ENCODE data around the gene CHD9. TPM values are rescaled to one million over a fixed set of nuclear protein-coding genes. Genes with fewer than 3 reads are reported as not detected.

The CHD9 gene
- total and polyA plus RNA-seq, 9 of the 15 experiments (the other 6 are each of a cell fraction or from before 2014, with no cell fraction given) = 29.0 to 69.3 (median 40.6) TPM

DNA sequence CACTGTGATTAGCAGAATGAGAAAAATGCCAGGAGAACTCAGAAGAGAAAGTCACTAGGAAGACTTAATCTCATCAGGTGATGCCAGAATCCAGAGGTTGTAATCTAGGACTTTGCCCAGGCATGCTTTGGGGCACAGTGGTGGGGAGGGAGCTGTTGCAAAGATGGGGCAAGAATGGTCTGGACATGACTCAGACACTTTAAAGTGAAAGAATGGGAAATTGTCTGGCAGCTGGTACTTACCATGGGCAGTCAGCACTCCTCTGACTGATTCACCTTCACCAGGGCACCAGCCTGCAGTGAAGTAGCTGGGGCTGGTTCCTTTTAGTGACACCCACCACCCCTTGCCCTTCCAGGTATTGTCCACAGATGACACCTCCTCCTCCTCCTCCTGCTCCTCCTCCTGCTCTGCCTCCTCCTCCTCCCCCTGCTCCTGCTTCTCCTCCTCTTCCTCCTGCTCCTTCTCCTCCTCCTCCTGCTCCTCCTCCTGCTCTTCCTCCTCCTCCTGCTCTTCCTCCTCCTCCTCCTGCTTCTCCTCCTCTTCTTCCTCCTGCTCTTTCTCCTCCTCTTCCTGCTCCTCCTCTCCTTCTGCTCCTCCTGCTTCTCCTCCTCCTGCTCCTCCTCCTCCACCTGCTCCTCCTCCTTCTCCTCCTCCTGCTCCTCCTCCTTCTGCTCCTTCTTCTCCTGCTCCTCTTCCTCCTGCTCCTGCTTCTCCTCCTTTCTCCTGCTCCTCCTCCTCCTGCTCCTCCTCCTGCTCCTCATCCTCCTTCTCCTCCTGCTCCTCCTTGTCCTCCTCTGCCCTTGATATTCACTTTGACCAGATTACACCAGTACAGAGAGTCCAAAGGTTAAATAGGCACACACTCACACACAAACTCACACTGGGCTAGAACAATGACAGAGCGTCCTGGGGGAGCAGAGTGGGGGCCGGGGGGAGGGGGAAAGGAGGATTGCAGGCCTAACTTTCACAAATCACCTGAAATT lies 2.0 kb upstream of the CHD9 start, which contains the start of gene CHD9NB (continued):
- TF ChIP-seq TCF7 (IDR thresholded peaks at IDR 0.05; ENCODE audit: borderline replicate concordance) (no peak), PRMT5 (CRISPR knock-in tag; IDR thresholded peaks at IDR 0.05) (no peak), ETV6 (IDR thresholded peaks at IDR 0.05; ENCODE audit: borderline replicate concordance in 1 of 2, low read depth in 2 of 2, low read length in 1 of 2) (no peak), ETV6 (CRISPR knock-in tag; IDR thresholded peaks at IDR 0.05; ENCODE audit: borderline replicate concordance) (no peak), PATZ1 (CRISPR knock-in tag; IDR thresholded peaks at IDR 0.05; ENCODE audit: borderline replicate concordance) (no peak), ZNF263 (CRISPR knock-in tag; IDR thresholded peaks at IDR 0.05; ENCODE audit: borderline replicate concordance) (peak; percentile 99), TAF1 (IDR thresholded peaks at IDR 0.05; ENCODE audit: control insufficient read depth, extremely low read depth, insufficient read depth, low read length, severe bottlenecking) (no peak), ADNP (tag; IDR thresholded peaks at IDR 0.05) (no peak), MYNN (IDR thresholded peaks at IDR 0.05) (no peak), MYNN (CRISPR knock-in tag; IDR thresholded peaks at IDR 0.05) (no peak), ZNF764 (CRISPR knock-in tag; IDR thresholded peaks at IDR 0.05; ENCODE audit: low read depth) (no peak), NUFIP1 (IDR thresholded peaks at IDR 0.05; ENCODE audit: partially characterized antibody) (no peak), NFIC (IDR thresholded peaks at IDR 0.05) (no peak), ZNF644 (tag; IDR thresholded peaks at IDR 0.05; ENCODE audit: low read depth) (no peak), ZNF668 (CRISPR knock-in tag; IDR thresholded peaks at IDR 0.05) (no peak), LARP7 (IDR thresholded peaks at IDR 0.05) (peak; percentile 92), KLF1 (tag; IDR thresholded peaks at IDR 0.05) (no peak), GTF2A2 (tag; IDR thresholded peaks at IDR 0.05) (no peak)
- TF ChIP-seq, protein P1, sequence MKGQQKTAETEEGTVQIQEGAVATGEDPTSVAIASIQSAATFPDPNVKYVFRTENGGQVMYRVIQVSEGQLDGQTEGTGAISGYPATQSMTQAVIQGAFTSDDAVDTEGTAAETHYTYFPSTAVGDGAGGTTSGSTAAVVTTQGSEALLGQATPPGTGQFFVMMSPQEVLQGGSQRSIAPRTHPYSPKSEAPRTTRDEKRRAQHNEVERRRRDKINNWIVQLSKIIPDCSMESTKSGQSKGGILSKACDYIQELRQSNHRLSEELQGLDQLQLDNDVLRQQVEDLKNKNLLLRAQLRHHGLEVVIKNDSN (CRISPR knock-in tag; IDR thresholded peaks at IDR 0.05) = no peak
- TF ChIP-seq, protein P2, sequence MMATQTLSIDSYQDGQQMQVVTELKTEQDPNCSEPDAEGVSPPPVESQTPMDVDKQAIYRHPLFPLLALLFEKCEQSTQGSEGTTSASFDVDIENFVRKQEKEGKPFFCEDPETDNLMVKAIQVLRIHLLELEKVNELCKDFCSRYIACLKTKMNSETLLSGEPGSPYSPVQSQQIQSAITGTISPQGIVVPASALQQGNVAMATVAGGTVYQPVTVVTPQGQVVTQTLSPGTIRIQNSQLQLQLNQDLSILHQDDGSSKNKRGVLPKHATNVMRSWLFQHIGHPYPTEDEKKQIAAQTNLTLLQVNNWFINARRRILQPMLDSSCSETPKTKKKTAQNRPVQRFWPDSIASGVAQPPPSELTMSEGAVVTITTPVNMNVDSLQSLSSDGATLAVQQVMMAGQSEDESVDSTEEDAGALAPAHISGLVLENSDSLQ (IDR thresholded peaks at IDR 0.05) = peak; percentile 76
